Transverse colon (tissue), 4 donors: ENCODE results near the gene IL1A. TPM values are rescaled to one million over a fixed set of nuclear protein-coding genes. Genes with fewer than 3 reads are reported as not detected.

Experiments
- DNase-seq: peaks from one replicate; pipeline ENCODE4 v3.0.0-alpha.2; 2019
- H3K27ac ChIP-seq, 4 donors: fragments of 200-600 bp; sonication (generic); 2 replicates each; pipeline ENCODE4 v1.5.1; 2016 to 2018; ENCODE audit warnings: inconsistent platforms in 4 of 4
- H3K27me3 ChIP-seq: fragments of 200-600 bp; sonication (generic); 2 replicates; pipeline ENCODE4 v1.5.1; 2017; ENCODE audit warnings: inconsistent platforms
- H3K36me3 ChIP-seq, 4 donors: fragments of 200-600 bp; sonication (generic); 2 replicates each; pipeline ENCODE4 v1.5.1; 2017 to 2019; ENCODE audit warnings: inconsistent platforms in 4 of 4
- H3K4me1 ChIP-seq, 4 donors: fragments of 200-600 bp; sonication (generic); 2 replicates each; pipeline ENCODE4 v1.5.1; 2017 to 2020; ENCODE audit warnings: inconsistent platforms in 4 of 4
- H3K4me3 ChIP-seq, 4 donors: fragments of 200-600 bp; sonication (generic); 1 replicate in 1 of 4; 2 replicates in 3 of 4; pipeline versions ENCODE4 v1.5.1 to v1.6.1; 2017 to 2019; ENCODE audit warnings: inconsistent platforms in 4 of 4
- H3K9me3 ChIP-seq, 2 donors: fragments of 200-600 bp; sonication (generic); 2 replicates each; pipeline ENCODE4 v1.5.1; 2017 to 2019; ENCODE audit warnings: inconsistent platforms in 2 of 2
- EP300 ChIP-seq: sonication (generic); formaldehyde crosslinking; IDR thresholded peaks from one replicate; pipeline ENCODE4 v1.6.1; 2017; ENCODE audit warnings: antibody characterized with exemption, low read depth
- POLR2A ChIP-seq: fragments of 450-650 bp; IDR thresholded peaks from one replicate; pipeline ENCODE4 v1.6.1; 2016; ENCODE audit warnings: antibody characterized with exemption, mild to moderate bottlenecking, moderate library complexity
- POLR2AphosphoS5 ChIP-seq, 3 donors: sonication (generic); formaldehyde crosslinking; IDR thresholded peaks; one replicate each; pipeline ENCODE4 v1.6.1; 2016; ENCODE audit warnings: antibody characterized with exemption in 3 of 3
- WGBS, 2 donors: methylation state at CpG; one replicate each; pipeline ENCODE4 v1.1.5; 2018; ENCODE audit warnings: low coverage in 1 of 2; 5-methylcytosine and 5-hydroxymethylcytosine counted together
- in situ Hi-C, 4 donors: fragments of 200-750 bp; cut with MboI; loops; one replicate each; pipeline versions ENCODE4 v1.15.0 to v1.15.1; 2017; ENCODE audit warnings: low sequenced_read_pairs in 3 of 4, low pct_ligation_motif_present in 1 of 4, low pct_unique_long_range_greater_than_20kb in 1 of 4
- intact Hi-C: fragments of 100-400 bp; cut with DNase I; formaldehyde crosslinking; loops from one replicate; pipeline ENCODE4 v1.15.1; 2023; ENCODE audit warnings: low total_unique reads
- total RNA-seq, 4 donors: library from RNA; depleted of rRNA; stranded (reverse); fragments of >200 nt; gene quantifications; one replicate each; pipeline ENCODE4 v1.1.0, GENCODE V29; 2016
- TF ChIP-seq, protein P1 (sequence below), 5 experiments: fragments of 200-600 bp in 3 of 5; fragments of 450-650 bp in 2 of 5; sonication (generic) in 3 of 5; IDR thresholded peaks; 1 replicate in 2 of 5; 2 replicates in 3 of 5; pipeline ENCODE4 v1.5.1; 2016 to 2017; ENCODE audit warnings: antibody characterized with exemption in 5 of 5, inconsistent platforms in 3 of 5, mild to moderate bottlenecking in 2 of 5, moderate library complexity in 1 of 5

IL1A gene
- total RNA-seq, 4 donors from 2014 or later = not detected

DNA sequence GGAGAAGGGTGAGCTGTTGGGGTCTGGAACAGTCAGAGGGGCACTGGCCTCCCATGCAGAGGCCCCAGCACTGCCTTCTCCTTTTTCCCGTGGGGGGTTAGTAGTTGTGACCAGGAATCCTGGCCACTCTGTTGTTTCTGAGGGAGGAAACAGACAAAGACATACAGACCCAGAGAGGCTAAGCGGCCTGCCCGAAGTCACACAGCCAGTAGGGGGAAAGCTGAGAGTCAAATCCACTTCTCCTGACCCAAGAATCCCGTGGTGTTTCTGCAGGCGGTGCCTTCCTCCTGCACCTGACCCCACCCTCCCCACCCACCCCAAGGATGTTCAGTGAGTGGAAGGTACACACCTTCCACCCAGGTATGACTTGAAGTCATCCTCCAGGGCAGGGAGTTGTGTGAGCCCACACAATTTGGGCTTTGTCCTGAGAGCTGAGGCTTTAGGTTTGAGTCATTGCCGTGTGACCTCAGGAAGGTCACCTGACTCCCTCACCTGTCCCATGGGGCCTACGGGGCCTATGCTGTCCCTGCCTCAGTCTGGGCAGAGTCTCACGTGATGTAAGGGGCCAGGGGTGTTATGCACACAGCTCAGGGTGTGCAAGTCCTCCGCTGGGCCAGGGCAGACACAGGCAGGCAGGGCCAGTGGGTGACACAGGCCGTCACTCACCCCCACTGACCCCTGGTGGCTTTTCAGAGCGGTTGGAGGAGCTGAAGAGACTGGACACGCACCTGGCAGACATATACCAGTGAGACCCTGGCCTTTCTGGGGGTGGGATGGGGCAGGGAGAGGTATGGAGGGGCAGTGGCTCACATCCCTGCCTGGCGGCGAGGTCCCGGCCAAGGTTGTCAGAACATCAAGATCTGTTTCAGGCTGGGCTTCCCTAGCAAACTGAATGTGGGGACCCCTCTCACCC is 58.5 kb downstream of the IL1A start:
- WGBS, 2 donors = 84% methylated on average over 15 of the region's 15 CpGs; no CpG with 5 or more reads in 1 of the 2 donors
- Histone ChIP-seq H3K27ac (no peak overlapping the region), H3K27me3 (no peaks in the 10 kb centered on the region), H3K4me1 (peaks cover 0 to 3% (median 3%) of the 10 kb centered on the region in 4 donors), H3K9me3 (no peaks in the 10 kb centered on the region), H3K36me3 (no peaks in the 10 kb centered on the region), H3K4me3 (no peak overlapping the region)
- intact Hi-C loops (no loop called here), in situ Hi-C loops (loop anchor here in 3 of 4 donors (10.0 to 25.0 kb wide), 4 partner anchors 101 to 238 kb away; partner anchors contain the start of gene TTL (in 1 of the 3))
- TF ChIP-seq, protein P1, sequence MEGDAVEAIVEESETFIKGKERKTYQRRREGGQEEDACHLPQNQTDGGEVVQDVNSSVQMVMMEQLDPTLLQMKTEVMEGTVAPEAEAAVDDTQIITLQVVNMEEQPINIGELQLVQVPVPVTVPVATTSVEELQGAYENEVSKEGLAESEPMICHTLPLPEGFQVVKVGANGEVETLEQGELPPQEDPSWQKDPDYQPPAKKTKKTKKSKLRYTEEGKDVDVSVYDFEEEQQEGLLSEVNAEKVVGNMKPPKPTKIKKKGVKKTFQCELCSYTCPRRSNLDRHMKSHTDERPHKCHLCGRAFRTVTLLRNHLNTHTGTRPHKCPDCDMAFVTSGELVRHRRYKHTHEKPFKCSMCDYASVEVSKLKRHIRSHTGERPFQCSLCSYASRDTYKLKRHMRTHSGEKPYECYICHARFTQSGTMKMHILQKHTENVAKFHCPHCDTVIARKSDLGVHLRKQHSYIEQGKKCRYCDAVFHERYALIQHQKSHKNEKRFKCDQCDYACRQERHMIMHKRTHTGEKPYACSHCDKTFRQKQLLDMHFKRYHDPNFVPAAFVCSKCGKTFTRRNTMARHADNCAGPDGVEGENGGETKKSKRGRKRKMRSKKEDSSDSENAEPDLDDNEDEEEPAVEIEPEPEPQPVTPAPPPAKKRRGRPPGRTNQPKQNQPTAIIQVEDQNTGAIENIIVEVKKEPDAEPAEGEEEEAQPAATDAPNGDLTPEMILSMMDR (IDR thresholded peaks at IDR 0.05) = no peak
- TF ChIP-seq EP300 (no peak), POLR2AphosphoS5 (IDR thresholded peaks at IDR 0.05) (no peak), POLR2A (no peak)
- no peak for DNase-seq

DNA sequence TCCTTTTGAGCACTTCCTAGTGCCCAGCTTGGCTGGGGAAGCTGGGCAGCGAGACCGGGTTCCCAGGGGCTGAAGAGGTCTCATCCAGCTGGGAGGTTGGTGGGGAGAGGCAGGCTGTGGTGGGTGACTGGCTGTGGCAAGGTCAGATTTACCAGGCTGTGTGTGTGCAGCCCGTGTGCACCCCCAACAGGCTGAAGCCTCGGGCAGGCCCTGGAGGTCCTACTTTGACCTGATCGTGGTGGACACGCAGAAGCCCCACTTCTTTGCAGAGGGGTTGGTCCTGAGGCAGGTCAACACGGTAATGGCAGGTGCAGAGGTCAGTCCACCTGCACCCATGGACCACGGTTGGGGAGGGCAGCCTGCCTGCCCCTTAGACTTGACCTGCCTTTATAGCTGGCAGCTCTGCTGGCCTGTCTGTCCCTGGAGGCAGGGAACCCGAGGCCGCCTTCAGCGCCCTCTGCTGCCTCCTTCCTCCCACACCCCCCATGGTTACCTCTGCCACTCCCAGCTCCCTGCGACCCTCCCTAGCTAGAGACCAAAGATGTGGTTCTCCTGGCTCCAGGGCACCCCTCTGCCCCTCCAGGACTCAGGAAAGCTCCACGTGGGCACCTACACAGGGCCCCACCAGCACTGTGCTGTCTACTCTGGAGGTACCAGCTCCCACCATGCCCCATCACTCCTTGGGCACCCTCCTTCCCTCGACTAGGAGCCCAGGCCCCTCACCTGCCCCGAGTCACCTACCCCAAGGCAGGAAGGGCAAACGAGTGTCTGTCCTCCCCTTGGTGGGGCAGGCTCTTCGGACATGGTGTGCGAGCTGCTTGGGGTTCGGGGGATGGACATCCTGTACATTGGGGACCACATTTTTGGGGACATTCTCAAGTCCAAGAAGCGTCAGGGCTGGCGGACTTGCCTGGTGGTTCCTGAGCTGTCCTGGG is 59.4 kb downstream of the IL1A start:
- TF ChIP-seq EP300 (no peak), POLR2A (no peak), POLR2AphosphoS5 (IDR thresholded peaks at IDR 0.05) (no peak)
- TF ChIP-seq, protein P1 (IDR thresholded peaks at IDR 0.05) = no peak

GRCh38 chr2:112723995-112724394 is 60.3 kb downstream of the IL1A start:
- H3K36me3 ChIP-seq = no peaks in the 10 kb centered on the region
- H3K4me3 ChIP-seq = no peak overlapping the region
- no peaks in the 10 kb centered on the region for H3K9me3 ChIP-seq
- DNase-seq = no peak
- peaks cover 0 to 3% (median 3%) of the 10 kb centered on the region in 4 donors for H3K4me1 ChIP-seq
- no peak overlapping the region for H3K27ac ChIP-seq
- no peaks in the 10 kb centered on the region for H3K27me3 ChIP-seq
- TF ChIP-seq, protein P1 (IDR thresholded peaks at IDR 0.05) = no peak
- 94% methylated on average over 8 of the region's 8 CpGs; no CpG with 5 or more reads in 1 of the 2 donors for WGBS, 2 donors
- in situ Hi-C loops = loop anchor here in 3 of 4 donors (5.0 to 10.0 kb wide), 2 partner anchors 99 to 102 kb away; no protein-coding TSS in a partner anchor
- intact Hi-C loops = no loop called here

More for the DNA sequence above, 59.4 kb downstream of the IL1A start:
- Histone ChIP-seq H3K9me3 (no peaks in the 10 kb centered on the region), H3K36me3 (no peaks in the 10 kb centered on the region), H3K4me1 (peaks cover 0 to 3% (median 3%) of the 10 kb centered on the region in 4 donors), H3K4me3 (no peak overlapping the region), H3K27ac (no peak overlapping the region), H3K27me3 (no peaks in the 10 kb centered on the region)
- in situ Hi-C loops = loop anchor here (5.0 to 25.0 kb wide), 5 partner anchors 100 to 238 kb away; partner anchors contain the start of gene TTL (in 1 of the 4)
- WGBS, 2 donors = 70 to 78% methylated on average over 2 to 21 of the region's 21 CpGs
- intact Hi-C loops = no loop called here
- DNase-seq = no peak

Other genes starting within 250 kb of the IL1A start
- 10 to 100 TPM in 3 of 4 donors, 1 to 10 TPM in 1; 6.0 to 24.1 (median 14.8) TPM for gene POLR1B, start 242.0 kb downstream of the IL1A start, total RNA-seq
- 10 to 100 TPM; 11.1 to 23.0 (median 17.1) TPM for gene CHCHD5, start 199.9 kb downstream of the IL1A start, total RNA-seq
- gene SLC20A1, start 138.6 kb downstream of the IL1A start, total RNA-seq = 100 to 1,000 TPM in 3 of 4 donors, 1 to 10 TPM in 1; 9.4 to 173 (median 148) TPM
- gene NT5DC4, start 63.5 kb downstream of the IL1A start, total RNA-seq = not detected
- 10 to 100 TPM in 1 of 4 donors, 1 to 10 TPM in 1, under 1 TPM in 1, not detected in 1; 0.64 to 33.0 (median 2.2) TPM for gene CKAP2L, start 19.9 kb downstream of the IL1A start, total RNA-seq
- 1 to 10 TPM in 3 of 4 donors, not detected in 1; 1.9 to 7.1 (median 4.6) TPM for gene IL1B, start 52.3 kb upstream of the IL1A start, total RNA-seq
- 1 to 10 TPM in 2 of 4 donors, not detected in 2; 1.1 to 2.6 TPM for gene IL37, start 126.7 kb upstream of the IL1A start, total RNA-seq
- 1 to 10 TPM in 1 of 4 donors, not detected in 3; 2.8 TPM for gene IL36G, start 193.5 kb upstream of the IL1A start, total RNA-seq
- not detected for gene IL36A, start 221.0 kb upstream of the IL1A start, total RNA-seq